Endothelial cell (in vitro differentiated cells): Measurements from ENCODE around the gene SCD. TPM values are rescaled to one million over a fixed set of nuclear protein-coding genes. Genes with fewer than 3 reads are reported as not detected.
A peak's percentile ranks its signal among the peaks of the same experiment; 100 is the strongest.

Experiments
- DNase-seq: peaks from one replicate; pipeline ENCODE4 v3.0.0; 2021; ENCODE audit warnings: low spot score
- H3K27ac Mint-ChIP-seq: one replicate; pipeline ENCODE4 v1.8.0; 2021; ENCODE audit warnings: mixed read lengths, inconsistent platforms; ENCODE audit not compliant: unreplicated experiment
- H3K27me3 Mint-ChIP-seq: one replicate; pipeline ENCODE4 v1.8.0; 2021; ENCODE audit warnings: mild to moderate bottlenecking, moderate library complexity, mixed read lengths, inconsistent platforms; ENCODE audit not compliant: unreplicated experiment
- H3K36me3 Mint-ChIP-seq: one replicate; pipeline ENCODE4 v1.8.0; 2021; ENCODE audit warnings: mild to moderate bottlenecking, low read depth, mixed read lengths, inconsistent platforms; ENCODE audit not compliant: unreplicated experiment
- H3K4me1 Mint-ChIP-seq: one replicate; pipeline ENCODE4 v1.8.0; 2021; ENCODE audit warnings: mild to moderate bottlenecking, mixed read lengths, inconsistent platforms; ENCODE audit not compliant: unreplicated experiment
- H3K4me3 Mint-ChIP-seq: one replicate; pipeline ENCODE4 v1.8.0; 2021; ENCODE audit warnings: mild to moderate bottlenecking, mixed read lengths, inconsistent platforms; ENCODE audit not compliant: unreplicated experiment
- H3K9me3 Mint-ChIP-seq: one replicate; pipeline ENCODE4 v1.8.0; 2021; ENCODE audit warnings: mixed read lengths, inconsistent platforms; ENCODE audit not compliant: unreplicated experiment
- total RNA-seq: library from RNA; stranded (reverse); fragmentation: NEBNext Ultra II Directional; extraction: Animal tissue kit (Norgen Biotek cat#: 25700); gene quantifications from one replicate; pipeline ENCODE4 v1.2.1, GENCODE V29; 2021; ENCODE audit not compliant: unreplicated experiment
- TF ChIP-seq, protein P1 (sequence below): fragments of 200-600 bp; sonication (generic); IDR thresholded peaks from one replicate; pipeline ENCODE4 v1.5.0; 2021; ENCODE audit warnings: antibody characterized with exemption; ENCODE audit not compliant: unreplicated experiment

Gene SCD
- total RNA-seq, 1 donor from 2014 or later = 627 TPM

DNA sequence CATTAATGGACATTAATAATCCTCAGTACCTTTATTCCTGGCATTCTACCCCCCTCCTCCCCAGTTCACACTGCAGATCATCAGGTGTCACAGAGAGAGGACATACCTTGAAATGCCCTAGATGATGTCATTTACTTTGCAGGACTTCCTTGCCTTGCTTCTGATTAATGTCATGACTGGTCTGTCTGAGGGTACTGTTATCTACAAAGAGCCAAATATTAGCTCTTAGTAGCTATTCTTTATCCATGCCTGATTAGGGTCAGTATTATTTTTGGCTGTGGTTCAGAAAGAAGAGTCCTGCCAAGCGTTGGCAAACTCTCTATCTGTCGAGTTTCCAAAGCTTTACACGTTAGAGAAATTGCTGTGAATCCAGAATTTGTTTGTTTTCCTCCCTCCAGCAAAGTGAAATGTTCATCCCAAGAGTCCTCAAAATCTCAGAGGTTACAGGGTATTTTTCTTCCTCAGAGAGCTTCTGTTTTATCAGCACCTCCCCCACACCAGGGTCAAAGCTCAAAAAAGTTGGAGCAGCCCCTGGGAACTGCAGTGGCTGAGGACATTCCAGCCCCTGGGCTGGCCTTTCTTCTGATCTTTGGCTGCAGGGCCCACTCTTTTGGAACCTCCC is 12.6 kb downstream of the SCD start:
- H3K36me3 Mint-ChIP-seq = peaks cover 76% of the 10 kb centered on the region
- TF ChIP-seq, protein P1, sequence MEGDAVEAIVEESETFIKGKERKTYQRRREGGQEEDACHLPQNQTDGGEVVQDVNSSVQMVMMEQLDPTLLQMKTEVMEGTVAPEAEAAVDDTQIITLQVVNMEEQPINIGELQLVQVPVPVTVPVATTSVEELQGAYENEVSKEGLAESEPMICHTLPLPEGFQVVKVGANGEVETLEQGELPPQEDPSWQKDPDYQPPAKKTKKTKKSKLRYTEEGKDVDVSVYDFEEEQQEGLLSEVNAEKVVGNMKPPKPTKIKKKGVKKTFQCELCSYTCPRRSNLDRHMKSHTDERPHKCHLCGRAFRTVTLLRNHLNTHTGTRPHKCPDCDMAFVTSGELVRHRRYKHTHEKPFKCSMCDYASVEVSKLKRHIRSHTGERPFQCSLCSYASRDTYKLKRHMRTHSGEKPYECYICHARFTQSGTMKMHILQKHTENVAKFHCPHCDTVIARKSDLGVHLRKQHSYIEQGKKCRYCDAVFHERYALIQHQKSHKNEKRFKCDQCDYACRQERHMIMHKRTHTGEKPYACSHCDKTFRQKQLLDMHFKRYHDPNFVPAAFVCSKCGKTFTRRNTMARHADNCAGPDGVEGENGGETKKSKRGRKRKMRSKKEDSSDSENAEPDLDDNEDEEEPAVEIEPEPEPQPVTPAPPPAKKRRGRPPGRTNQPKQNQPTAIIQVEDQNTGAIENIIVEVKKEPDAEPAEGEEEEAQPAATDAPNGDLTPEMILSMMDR = no peak
- peak overlapping the region; percentile 81 for H3K27ac Mint-ChIP-seq
- DNase-seq = no peak
- peaks cover 77% of the 10 kb centered on the region for H3K4me1 Mint-ChIP-seq
- H3K27me3 Mint-ChIP-seq = peaks cover 7% of the 10 kb centered on the region
- H3K4me3 Mint-ChIP-seq = peak overlapping the region; percentile 68
- no peaks in the 10 kb centered on the region for H3K9me3 Mint-ChIP-seq

DNA sequence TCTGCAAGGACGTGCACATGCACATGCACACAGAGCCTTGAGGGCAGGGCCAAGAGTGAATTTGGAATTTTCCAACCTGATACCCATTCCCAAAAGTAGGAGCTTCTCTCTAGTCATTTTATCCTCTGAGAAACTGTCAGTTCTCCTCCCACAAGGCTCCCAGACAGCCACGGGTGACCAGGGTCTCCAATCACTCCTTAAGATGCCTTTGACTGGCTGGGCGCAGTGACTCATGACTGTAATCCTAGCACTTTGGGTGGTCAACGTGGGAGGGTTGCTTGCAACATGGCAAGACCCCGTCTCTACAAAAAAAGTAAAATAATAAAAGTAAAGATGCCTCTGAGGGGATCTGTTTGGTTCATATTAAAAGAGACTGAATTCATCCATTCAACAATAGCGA is 13.2 kb downstream of the SCD start:
- peaks cover 70% of the 10 kb centered on the region for H3K36me3 Mint-ChIP-seq
- peaks cover 7% of the 10 kb centered on the region for H3K27me3 Mint-ChIP-seq
- DNase-seq = no peak
- TF ChIP-seq, protein P1 = no peak
- no peaks in the 10 kb centered on the region for H3K9me3 Mint-ChIP-seq
- peak overlapping the region; percentile 68 for H3K4me3 Mint-ChIP-seq
- H3K4me1 Mint-ChIP-seq = peaks cover 74% of the 10 kb centered on the region
- H3K27ac Mint-ChIP-seq = peak overlapping the region; percentile 81

DNA sequence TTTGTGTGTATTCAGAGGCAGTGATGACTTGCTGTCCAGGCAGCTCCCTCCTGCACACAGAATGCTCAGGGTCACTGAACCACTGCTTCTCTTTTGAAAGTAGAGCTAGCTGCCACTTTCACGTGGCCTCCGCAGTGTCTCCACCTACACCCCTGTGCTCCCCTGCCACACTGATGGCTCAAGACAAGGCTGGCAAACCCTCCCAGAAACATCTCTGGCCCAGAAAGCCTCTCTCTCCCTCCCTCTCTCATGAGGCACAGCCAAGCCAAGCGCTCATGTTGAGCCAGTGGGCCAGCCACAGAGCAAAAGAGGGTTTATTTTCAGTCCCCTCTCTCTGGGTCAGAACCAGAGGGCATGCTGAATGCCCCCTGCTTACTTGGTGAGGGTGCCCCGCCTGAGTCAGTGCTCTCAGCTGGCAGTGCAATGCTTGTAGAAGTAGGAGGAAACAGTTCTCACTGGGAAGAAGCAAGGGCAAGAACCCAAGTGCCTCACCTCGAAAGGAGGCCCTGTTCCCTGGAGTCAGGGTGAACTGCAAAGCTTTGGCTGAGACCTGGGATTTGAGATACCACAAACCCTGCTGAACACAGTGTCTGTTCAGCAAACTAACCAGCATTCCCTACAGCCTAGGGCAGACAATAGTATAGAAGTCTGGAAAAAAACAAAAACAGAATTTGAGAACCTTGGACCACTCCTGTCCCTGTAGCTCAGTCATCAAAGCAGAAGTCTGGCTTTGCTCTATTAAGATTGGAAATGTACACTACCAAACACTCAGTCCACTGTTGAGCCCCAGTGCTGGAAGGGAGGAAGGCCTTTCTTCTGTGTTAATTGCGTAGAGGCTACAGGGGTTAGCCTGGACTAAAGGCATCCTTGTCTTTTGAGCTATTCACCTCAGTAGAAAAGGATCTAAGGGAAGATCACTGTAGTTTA is 15.8 kb downstream of the SCD start:
- Mint-ChIP-seq H3K27me3 (peaks cover 4% of the 10 kb centered on the region), H3K36me3 (peaks cover 52% of the 10 kb centered on the region), H3K4me1 (peaks cover 50% of the 10 kb centered on the region), H3K27ac (peak overlapping the region; percentile 57), H3K9me3 (no peaks in the 10 kb centered on the region), H3K4me3 (peak overlapping the region; percentile 9)
- TF ChIP-seq, protein P1 = no peak
- DNase-seq = no peak

DNA sequence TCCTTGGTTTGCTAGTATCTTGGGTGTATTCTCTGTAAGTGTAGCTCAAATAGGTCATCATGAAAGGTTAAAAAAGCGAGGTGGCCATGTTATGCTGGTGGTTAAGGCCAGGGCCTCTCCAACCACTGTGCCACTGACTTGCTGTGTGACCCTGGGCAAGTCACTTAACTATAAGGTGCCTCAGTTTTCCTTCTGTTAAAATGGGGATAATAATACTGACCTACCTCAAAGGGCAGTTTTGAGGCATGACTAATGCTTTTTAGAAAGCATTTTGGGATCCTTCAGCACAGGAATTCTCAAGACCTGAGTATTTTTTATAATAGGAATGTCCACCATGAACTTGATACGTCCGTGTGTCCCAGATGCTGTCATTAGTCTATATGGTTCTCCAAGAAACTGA is 17.1 kb downstream of the SCD start:
- H3K27ac Mint-ChIP-seq = peak overlapping the region; percentile 89
- DNase-seq = no peak
- peaks cover 47% of the 10 kb centered on the region for H3K36me3 Mint-ChIP-seq
- H3K4me1 Mint-ChIP-seq = peaks cover 45% of the 10 kb centered on the region
- H3K9me3 Mint-ChIP-seq = no peaks in the 10 kb centered on the region
- H3K27me3 Mint-ChIP-seq = peaks cover 4% of the 10 kb centered on the region
- TF ChIP-seq, protein P1 = no peak
- H3K4me3 Mint-ChIP-seq = no peak overlapping the region
